VCaP (cell line): ENCODE measurements around the gene GALNT9.

Experiments used
- H3K27ac ChIP-seq: fragments of 450-650 bp; 2 replicates; pipeline ENCODE4 v1.5.1; 2017
- TF ChIP-seq, protein P1 (sequence below): fragments of 450-650 bp; conservative IDR thresholded peaks from 2 replicates; pipeline ENCODE4 v1.5.1; 2017; ENCODE audit warnings: mild to moderate bottlenecking, moderate library complexity

GALNT9 gene

DNA sequence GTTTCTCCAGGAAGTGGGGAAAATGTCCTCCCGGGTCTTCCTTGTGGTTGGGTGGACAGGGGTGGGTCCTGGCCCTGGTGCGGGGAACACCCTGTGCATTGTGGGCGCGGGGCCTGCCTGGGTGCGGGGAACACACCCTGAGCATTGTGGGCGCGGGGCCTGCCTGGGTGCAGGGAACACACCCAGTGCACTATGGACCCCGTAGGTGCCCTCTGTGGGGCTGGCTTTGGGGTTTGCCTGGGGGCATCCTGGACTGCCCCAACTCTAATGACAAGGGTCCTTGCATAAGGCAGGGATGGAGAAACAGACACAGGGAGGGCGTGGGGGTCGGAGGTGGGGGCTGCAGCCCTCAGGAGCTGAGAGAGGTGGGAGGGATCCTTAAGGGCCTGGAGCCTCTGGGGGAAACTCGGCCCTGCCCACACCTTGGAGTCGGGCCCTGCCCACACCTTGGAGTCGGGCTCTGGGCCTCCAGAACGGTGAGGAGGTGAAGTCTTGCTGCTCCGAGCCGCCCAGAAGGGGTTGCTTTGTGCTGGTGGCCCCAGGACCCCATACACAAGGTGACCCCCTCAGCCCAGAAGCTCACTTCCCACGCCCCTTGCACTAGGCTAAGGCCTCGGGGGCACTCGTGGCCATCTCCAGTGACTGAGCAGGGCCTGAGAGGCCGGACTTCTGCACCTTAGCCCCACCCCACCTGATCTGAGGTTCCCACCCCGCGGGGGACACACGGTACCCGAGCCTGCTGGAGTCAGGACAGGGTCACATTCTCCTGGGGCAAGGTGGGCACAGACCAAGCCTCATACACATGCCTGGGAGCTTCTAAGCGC, 69.3 kb downstream of the GALNT9 start:
- H3K27ac ChIP-seq, result no peak overlapping the region
- TF ChIP-seq, protein P1, sequence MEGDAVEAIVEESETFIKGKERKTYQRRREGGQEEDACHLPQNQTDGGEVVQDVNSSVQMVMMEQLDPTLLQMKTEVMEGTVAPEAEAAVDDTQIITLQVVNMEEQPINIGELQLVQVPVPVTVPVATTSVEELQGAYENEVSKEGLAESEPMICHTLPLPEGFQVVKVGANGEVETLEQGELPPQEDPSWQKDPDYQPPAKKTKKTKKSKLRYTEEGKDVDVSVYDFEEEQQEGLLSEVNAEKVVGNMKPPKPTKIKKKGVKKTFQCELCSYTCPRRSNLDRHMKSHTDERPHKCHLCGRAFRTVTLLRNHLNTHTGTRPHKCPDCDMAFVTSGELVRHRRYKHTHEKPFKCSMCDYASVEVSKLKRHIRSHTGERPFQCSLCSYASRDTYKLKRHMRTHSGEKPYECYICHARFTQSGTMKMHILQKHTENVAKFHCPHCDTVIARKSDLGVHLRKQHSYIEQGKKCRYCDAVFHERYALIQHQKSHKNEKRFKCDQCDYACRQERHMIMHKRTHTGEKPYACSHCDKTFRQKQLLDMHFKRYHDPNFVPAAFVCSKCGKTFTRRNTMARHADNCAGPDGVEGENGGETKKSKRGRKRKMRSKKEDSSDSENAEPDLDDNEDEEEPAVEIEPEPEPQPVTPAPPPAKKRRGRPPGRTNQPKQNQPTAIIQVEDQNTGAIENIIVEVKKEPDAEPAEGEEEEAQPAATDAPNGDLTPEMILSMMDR, result no peak

DNA sequence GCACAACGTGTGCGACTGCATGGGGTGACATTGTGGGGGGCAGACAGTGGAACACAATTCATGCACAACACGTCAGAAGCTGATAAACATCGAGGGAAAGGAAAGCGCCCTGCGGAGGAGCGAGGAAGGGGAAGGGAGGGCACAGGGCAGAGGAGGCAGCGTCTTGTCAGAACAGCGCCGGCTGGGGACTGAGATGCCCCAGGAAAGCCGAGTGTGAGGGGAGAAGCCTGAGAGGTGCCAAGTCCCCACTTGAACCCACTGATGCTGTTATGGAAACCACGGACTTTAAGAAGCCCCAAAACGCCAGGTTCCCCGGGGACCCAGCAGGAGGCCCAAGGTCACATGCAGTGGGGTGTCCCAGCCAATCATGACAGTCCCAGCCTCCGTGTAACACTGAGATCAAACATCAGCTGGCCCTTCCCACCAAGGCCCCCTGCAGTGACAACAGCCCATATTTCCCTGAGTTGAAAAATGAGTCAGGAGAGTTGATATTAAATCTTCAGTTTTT, 70.0 kb downstream of the GALNT9 start:
- TF ChIP-seq, protein P1, result no peak
- no peak overlapping the region for H3K27ac ChIP-seq

DNA sequence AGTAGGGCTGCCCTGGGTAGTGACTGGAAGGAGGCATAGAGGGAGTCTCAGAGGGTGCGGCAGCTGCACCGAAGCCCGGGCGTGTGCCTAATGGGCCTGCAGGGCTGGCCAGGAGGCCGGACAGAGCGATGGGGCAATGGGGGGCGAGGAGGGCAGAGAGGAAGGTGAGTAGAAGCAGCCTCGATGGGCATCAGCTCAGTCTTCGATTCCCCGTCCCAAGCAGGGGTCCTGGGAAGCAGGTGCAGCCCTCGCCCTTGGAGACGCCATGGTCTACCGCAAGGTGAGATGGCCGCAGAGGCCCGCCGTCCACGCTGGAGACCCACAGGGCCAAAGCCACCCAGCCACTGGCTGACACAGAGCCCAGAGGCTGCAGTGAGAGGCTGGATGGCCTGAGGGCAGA, 70.8 kb downstream of the GALNT9 start:
- TF ChIP-seq, protein P1, result no peak
- H3K27ac ChIP-seq, result no peak overlapping the region

DNA sequence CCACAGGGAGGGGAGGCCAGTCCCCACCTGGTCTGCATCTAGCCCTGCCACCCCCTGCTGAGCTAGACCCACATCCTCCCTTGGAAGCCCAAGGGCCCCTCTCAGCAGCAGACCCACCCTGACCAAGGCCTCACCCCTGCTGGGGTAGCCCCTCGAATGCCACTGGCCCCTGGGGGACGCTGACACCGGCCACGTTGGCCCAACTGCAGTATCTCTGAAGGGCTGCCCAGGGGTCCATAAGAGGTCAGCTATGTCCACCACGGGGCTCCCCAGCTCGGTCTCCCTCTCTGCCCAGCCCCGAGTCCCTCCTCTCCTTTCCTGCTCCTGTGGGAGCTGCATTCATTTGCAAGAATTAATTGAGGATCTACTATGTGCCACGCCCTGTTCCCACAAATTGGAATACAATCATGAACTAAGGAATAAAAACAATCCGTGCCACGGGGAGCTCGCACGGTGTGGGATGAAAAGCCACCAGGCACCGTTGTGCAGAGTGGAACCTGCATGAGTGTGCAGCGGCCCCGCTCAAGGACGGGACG, 71.4 kb downstream of the GALNT9 start:
- TF ChIP-seq, protein P1, result no peak

DNA sequence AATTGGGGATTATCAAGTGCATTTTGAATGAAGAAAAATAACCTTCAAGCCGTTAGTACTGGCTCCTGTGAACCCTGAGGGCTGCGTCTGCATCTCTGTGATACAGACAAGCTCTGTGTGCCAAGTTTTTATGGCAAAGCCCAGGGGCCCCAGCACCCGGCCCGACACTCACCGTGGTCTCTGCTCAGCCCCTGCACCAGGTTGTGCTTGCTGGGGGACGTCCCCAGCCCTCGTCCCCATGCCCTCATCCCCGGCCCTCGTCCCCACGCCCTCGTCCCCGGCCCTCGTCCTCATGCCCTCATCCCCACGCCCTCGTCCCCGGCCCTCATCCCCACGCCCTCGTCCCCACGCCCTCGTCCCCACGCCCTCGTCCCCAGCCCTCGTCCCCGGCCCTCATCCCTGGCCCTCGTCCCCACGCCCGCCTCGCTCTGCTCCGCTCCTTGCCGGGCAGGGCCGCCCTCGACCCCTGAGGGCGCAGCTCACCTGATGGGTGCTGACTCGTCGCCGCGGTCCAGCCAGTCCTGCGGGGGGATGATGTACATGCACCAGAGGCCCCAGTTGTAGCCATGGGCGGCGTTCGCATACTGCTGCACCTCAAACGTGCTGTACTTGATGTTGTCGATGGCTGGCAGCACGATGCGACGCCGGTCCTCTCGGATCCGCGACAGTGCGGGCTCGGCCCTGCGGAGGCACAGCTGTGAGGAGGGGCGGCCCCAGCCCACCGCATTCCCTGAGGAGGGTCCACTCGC, 72.0 kb downstream of the GALNT9 start:
- TF ChIP-seq, protein P1, result no peak
- no peak overlapping the region for H3K27ac ChIP-seq

More for the DNA sequence above, 71.4 kb downstream of the GALNT9 start:
- H3K27ac ChIP-seq, result no peak overlapping the region

DNA sequence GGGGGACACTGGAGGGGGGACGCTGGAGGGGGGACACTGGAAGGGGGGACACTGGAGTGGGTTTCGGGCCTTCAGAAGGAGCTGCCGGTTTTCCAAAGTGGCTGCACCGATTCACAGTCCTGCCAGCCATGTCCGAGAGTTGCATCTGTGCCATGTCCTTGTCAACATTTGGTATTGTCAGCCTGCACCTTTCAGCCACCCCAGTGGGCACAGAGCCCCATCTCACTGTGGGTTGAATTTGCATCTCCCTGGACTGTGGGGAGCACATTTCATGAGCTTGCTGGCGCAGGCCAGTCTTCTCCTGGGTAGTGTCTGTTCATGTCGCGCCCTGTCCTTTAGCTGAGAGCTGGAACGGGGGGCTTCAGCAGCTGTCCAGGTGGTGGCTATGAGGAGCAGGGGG, 72.7 kb downstream of the GALNT9 start:
- TF ChIP-seq, protein P1, result no peak
- no peak overlapping the region for H3K27ac ChIP-seq

DNA sequence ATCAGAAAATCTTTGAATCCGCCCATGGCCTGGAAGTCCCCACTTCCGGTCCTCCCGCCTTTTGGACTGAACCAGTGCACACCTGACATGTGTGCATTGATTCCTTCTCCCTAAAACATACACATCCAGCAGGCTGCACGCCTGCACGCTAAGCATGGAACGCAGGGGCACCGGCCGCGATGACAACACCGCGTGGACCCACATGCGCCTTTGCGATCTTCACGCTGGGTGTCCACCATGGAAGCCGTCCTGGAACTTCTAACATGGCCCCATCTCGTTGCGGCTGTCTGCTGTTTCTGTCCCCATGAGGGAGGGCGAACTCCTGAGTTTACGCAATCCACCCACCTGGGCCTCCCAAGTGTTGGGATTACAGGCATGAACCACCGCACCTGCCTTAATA, 73.7 kb downstream of the GALNT9 start:
- no peak overlapping the region for H3K27ac ChIP-seq
- TF ChIP-seq, protein P1, result no peak
